Chondrocyte (in vitro differentiated cells): ENCODE measurements around the gene HDX. TPM values are rescaled to one million over a fixed set of nuclear protein-coding genes. Genes with fewer than 3 reads are reported as not detected.
"Not testable (repeated sequence)": the region's sequence is repeated elsewhere in the genome, so short reads cannot be mapped to it uniquely, and the experiment has no call there.

Experiments
- DNase-seq: peaks from one replicate; pipeline ENCODE4 v3.0.0; 2021; ENCODE audit warnings: mixed read lengths, low spot score
- H3K27ac Mint-ChIP-seq: one replicate; pipeline ENCODE4 v1.8.0; 2021; ENCODE audit warnings: mild to moderate bottlenecking, moderate library complexity, mixed read lengths; ENCODE audit not compliant: unreplicated experiment
- H3K27me3 Mint-ChIP-seq: 2 replicates; pipeline ENCODE4 v1.8.0; 2021; ENCODE audit warnings: low read depth, mixed read lengths
- H3K36me3 Mint-ChIP-seq: 2 replicates; pipeline ENCODE4 v1.8.0; 2021; ENCODE audit warnings: low read depth, mixed read lengths
- H3K4me1 Mint-ChIP-seq: 2 replicates; pipeline ENCODE4 v1.8.0; 2021; ENCODE audit warnings: low read depth, mild to moderate bottlenecking, mixed read lengths
- H3K4me3 Mint-ChIP-seq: one replicate; pipeline ENCODE4 v1.8.0; 2021; ENCODE audit warnings: mild to moderate bottlenecking, moderate library complexity, mixed read lengths; ENCODE audit not compliant: unreplicated experiment
- H3K9me3 Mint-ChIP-seq: 2 replicates; pipeline ENCODE4 v1.8.0; 2021; ENCODE audit warnings: low read depth, mixed read lengths
- total RNA-seq: library from RNA; stranded (reverse); gene quantifications from 3 replicates; pipeline ENCODE4 v1.2.1, GENCODE V29; 2021
- TF ChIP-seq, protein P1 (sequence below): fragments of 200-600 bp; sonication (generic); IDR thresholded peaks from 2 replicates; pipeline ENCODE4 v1.5.0; 2021; ENCODE audit warnings: antibody characterized with exemption, mild to moderate bottlenecking, moderate library complexity

HDX gene
- total RNA-seq, 1 donor from 2014 or later, result 4.2 TPM

DNA sequence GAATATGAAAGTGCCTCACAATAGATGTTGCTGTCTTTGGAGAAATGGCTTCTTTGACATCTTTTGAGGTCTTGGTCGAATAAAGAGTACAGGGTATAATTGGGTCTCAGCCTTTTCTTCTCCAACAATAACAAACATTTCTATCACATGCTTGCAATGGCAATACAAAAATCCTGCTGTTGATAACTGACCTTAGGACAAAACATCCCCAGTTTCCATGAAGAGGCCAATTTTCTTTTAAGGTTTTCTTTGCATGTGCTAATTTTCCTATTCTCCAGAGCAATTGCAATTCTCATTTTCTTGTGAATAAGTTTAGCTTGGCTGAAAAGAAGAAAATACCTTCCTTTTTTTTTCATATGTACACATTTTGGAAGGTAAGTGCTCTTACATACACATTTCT lies 183.6 kb downstream of the HDX start:
- Mint-ChIP-seq H3K4me1 (no peaks in the 10 kb centered on the region), H3K4me3 (no peak overlapping the region), H3K9me3 (peaks cover 19% of the 10 kb centered on the region), H3K36me3 (no peaks in the 10 kb centered on the region), H3K27ac (no peak overlapping the region), H3K27me3 (no peaks in the 10 kb centered on the region)
- no peak for DNase-seq
- TF ChIP-seq, protein P1, sequence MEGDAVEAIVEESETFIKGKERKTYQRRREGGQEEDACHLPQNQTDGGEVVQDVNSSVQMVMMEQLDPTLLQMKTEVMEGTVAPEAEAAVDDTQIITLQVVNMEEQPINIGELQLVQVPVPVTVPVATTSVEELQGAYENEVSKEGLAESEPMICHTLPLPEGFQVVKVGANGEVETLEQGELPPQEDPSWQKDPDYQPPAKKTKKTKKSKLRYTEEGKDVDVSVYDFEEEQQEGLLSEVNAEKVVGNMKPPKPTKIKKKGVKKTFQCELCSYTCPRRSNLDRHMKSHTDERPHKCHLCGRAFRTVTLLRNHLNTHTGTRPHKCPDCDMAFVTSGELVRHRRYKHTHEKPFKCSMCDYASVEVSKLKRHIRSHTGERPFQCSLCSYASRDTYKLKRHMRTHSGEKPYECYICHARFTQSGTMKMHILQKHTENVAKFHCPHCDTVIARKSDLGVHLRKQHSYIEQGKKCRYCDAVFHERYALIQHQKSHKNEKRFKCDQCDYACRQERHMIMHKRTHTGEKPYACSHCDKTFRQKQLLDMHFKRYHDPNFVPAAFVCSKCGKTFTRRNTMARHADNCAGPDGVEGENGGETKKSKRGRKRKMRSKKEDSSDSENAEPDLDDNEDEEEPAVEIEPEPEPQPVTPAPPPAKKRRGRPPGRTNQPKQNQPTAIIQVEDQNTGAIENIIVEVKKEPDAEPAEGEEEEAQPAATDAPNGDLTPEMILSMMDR, result no peak

DNA sequence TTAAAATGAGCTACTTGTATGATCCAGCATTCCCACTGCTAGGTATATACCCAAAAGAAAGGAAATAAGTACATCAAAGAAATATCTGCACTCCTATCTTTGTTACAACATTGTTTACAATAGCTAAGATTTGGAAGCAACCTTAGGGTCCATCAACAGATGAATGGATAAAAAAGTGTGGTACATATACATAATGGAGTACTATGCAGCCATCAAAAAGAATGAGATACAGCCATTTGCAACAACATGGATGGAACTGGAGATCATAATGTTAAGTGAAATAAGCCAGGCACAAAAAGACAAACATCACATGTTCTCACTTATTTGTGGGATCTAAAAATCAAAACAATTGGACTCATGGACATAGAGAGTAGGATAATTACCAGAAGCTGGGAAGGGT lies 186.3 kb downstream of the HDX start:
- H3K27ac Mint-ChIP-seq, H3K4me1 Mint-ChIP-seq, H3K36me3 Mint-ChIP-seq, H3K4me3 Mint-ChIP-seq, DNase-seq, H3K27me3 Mint-ChIP-seq: not testable (repeated sequence)
- peaks cover 24% of the 10 kb centered on the region for H3K9me3 Mint-ChIP-seq
